Measurements from ENCODE around the gene FOXD2.

DNA sequence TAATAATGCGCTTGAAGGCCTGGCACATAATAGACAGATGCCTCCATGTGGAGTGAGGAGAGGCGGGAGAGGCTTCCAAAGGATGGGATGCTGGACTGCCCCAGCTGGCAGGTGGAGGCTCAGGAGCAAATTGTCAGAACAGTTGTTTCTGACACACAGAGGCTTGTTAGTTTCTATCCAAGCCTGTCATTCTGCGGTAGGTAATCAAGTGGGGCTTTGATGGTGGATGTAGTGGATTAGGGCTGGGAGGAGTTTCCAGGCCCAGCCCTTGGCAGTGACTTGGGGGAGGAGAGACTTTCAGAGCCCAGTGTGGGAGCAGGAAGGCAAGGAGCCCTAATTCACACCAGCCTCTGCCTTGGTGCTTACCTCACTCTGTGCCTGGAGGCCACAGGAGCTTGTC lies 44.1 kb downstream of the FOXD2 start:
- no peak for TF ChIP-seq POLR2A (IDR thresholded peaks at IDR 0.05)
- TF ChIP-seq, protein P1, sequence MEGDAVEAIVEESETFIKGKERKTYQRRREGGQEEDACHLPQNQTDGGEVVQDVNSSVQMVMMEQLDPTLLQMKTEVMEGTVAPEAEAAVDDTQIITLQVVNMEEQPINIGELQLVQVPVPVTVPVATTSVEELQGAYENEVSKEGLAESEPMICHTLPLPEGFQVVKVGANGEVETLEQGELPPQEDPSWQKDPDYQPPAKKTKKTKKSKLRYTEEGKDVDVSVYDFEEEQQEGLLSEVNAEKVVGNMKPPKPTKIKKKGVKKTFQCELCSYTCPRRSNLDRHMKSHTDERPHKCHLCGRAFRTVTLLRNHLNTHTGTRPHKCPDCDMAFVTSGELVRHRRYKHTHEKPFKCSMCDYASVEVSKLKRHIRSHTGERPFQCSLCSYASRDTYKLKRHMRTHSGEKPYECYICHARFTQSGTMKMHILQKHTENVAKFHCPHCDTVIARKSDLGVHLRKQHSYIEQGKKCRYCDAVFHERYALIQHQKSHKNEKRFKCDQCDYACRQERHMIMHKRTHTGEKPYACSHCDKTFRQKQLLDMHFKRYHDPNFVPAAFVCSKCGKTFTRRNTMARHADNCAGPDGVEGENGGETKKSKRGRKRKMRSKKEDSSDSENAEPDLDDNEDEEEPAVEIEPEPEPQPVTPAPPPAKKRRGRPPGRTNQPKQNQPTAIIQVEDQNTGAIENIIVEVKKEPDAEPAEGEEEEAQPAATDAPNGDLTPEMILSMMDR (IDR thresholded peaks at IDR 0.05 in 4 of 5, conservative IDR thresholded peaks at IDR 0.05 in 1 of 5), result no peak

Measured in gastrocnemius medialis (tissue), 4 donors.